Fibroblast of skin of left quadriceps (primary cell): ENCODE data around the gene GALNT3.

Experiments
- DNase-seq, 2 experiments: peaks; one replicate each; pipeline ENCODE4 v3.0.0-alpha.2; 2013; ENCODE audit warnings: low read depth in 2 of 2

The GALNT3 gene

GRCh38 chr2:165796129-165796528, 2.1 kb upstream of the GALNT3 start:
- no peak for DNase-seq

DNA sequence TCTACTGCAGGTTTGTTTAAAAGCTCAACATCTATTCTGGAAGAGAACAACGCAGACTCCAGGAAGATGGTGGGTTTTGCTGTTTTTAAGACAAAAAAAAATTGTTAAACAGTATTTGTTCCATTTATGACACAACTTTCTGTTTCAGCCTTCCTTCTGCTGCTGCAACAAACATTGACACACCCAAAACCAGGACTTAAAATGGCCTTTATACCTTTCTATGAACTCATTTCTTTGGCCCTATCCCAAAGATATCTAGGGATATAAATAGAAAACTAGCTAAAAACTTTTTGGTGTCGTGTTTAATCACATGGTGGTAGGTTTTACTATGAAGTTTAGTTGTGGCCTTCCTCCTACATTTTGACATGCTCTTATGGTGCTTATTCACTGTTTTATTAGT, 964 bp upstream of the GALNT3 start:
- no peak for DNase-seq

GRCh38 chr2:165794536-165794928, 485 bp upstream of the GALNT3 start:
- DNase-seq = no peak

DNA sequence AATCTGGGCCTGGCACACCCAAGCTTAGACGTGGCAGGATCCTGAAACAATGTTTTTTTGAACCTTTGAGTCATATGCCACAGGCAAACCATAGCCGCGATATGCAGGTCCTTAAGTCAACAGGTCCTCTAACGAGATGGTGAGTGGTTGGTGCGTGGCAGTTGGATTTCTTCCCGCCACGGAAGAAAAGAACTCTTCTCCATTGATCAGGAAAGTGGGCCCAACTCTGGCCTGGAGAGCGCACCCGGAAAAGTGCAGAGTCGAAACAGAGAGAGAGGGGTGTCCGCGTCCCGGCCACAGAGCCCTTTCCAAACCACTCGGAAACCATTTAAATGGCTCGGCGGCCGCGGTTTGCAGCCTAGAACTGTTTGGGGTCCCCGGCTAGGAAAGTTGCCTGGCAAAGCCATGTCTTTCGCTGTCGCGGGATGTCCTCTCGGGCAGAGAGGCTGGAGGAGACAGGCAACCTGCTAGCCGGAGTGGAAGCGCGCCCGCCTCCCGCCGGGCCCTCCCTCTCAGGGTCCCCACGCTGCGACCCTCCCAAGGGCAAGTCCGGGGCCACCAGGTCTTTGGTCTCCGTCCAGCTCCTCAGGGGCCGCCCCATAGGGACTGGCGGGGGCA, 777 bp downstream of the GALNT3 start:
- no peak for DNase-seq

DNA sequence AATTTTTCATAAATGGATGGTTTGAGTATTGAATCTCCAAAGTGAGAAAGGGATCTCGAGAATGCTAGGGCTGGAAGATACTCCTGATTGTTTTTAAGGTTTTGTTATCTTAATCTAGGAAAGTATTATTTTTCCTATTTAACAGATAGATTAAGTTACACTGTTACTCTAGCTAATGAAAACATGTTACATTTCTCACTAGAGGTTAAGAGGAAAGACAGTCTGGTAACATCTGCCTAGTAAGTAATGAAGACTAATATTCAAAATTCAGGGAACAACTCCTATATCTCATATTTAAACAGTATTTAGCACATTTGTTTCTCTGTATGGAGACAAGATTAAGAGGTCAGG, 2.0 kb downstream of the GALNT3 start:
- no peak for DNase-seq

DNA sequence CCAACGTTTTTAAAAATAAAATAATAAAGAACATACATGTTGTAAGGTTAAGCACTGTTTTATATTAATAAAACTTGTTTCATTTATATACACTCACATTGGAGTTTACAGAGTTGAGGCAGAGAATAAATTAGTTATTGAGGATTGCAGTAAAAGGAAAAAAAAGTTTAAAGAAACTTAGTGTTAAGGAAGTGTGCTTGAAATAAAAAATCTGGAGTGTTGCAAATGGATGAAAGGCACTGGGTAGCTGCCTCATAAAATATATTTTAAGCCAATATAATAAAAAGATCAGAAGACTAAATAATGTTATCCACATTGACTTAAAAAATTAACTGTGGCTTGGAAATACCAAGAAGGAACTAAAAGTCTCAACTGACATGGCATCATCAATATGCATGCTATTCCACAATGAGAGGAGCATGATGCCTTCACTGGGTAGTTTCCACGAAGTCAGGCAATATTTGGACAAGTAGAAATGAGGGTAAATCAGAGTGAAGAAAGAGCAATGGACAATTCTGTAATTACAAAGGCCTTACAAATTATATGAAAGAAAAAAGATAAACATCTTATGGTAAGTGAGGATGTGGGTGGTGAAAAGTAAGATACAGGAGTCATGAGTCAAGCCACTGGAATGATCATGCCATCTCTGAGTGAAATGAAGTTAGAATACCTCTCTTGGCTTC, 2.5 kb downstream of the GALNT3 start:
- DNase-seq = no peak

GRCh38 chr2:165790466-165790865, 3.6 kb downstream of the GALNT3 start:
- no peak for DNase-seq

DNA sequence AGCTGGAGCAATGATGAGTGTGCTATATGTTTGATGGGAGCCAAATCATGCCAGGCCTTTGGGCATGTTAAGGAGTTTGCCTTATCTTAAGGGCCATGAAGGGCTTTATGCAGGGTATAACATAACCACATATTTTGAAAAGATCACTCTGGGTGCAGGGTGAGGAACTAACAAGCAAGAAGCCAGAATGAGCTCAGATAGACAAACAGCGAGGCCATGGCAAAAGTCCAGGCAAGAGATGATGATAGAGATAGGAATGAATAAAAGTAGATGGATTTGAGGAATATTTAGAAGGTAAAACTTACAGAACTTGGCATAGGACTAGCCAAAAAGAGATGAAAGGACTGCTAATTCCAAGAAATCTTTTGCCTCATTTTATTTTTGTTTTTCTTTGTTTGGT, 6.7 kb downstream of the GALNT3 start:
- DNase-seq = no peak

- DNase-seq = no peak
Measured at GRCh38 chr2:165779706-165780105, 14.3 kb downstream of the GALNT3 start.

DNA sequence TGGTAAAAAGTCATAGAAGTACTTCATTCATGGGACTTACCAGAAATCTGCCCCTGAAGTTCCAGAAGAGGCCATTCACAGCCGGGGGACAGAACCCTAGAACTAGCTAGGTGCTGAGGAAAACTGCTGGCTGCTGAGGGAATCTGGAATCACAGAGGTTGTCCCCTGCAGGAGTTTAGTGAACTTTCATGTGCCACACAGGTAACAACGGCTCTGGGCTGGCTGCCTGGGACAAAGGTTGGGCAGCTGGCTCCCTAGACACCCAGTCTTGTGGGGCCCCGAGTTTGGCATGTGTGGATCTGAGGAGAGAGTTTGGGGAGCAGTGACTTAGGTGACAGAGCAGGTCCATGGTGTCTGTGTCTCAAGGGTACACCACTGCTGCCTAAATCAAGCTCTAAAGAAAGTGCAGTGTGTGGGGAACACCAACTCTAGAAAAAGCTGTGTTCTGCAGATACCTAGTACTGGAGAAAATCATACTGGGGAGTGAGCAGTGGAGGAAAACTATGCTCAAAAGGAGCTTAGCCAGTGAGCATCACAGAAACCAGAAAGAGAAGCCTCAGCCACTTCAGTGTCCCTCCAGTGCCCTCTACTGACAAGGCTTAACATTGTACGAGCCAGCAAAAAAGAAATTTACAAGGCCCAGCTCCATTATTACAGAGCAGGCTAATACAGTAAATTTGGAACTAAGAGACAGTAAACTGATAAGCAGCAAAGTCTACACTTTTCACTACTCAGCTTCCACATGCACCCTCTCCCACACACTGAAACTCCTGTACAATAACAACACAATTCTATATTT, 15.2 kb downstream of the GALNT3 start:
- DNase-seq = no peak

GRCh38 chr2:165778187-165778556, 15.9 kb downstream of the GALNT3 start:
- no peak for DNase-seq

- no peak for DNase-seq
Measured at GRCh38 chr2:165777522-165778186, 16.4 kb downstream of the GALNT3 start.

DNA sequence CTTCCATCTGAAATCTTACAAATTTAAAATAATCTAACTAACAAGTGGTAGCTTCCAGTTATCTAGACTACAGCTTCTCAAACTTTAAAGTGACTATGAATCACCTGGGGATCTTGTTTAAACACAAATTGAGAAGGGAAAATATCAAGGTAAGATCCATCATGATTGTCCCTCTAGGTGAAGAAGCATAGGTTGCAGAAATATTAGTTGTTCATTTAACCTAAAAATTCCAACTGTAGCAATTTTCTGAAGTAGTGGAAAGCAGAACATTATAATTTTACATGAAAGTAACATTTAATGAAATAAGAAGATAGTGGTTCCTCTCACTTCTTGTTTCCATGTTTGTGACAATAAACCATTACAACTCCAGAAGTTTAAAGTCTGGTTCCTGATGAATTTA, 17.3 kb downstream of the GALNT3 start:
- no peak for DNase-seq

DNA sequence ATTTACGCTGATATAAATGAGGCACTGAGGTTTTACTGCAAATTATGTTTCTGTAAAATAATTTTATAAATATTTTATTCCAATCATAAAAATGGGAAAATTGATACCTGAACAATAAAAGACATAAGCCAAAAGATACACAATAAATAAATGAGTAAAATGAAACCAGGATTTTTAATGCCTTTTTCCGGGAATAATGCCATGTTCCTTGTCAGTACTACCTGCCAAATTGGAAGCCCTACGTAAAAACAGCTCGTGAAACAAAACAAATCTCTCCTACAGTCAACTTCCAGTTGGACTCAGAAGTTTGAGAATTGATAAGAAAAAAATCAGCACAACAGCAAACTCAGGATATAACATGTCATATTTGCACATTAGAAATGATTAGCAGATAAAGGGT, 18.0 kb downstream of the GALNT3 start:
- no peak for DNase-seq

DNA sequence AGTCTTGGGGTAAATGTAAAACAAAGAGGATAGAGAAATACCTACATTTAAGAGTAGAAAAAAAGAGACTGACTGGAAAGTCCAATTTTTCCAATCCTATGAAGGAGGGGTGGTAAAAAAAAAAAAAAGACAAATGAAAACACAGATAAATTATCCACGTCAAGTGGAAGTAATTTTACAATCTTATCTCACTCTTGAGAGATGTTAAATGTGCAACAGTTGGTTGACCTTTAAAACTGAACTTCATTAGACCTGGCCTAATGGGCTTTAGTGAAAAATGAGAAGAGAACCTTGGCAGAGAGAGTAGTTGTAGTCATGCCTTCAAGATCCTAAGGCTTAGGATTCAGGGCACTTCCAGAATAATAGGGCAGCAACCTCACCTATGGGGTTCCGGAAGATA, 20.4 kb downstream of the GALNT3 start:
- no peak for DNase-seq

GRCh38 chr2:165772183-165772582, 21.9 kb downstream of the GALNT3 start:
- DNase-seq = no peak

GRCh38 chr2:165766326-165766927, 27.6 kb downstream of the GALNT3 start:
- DNase-seq = no peak

DNA sequence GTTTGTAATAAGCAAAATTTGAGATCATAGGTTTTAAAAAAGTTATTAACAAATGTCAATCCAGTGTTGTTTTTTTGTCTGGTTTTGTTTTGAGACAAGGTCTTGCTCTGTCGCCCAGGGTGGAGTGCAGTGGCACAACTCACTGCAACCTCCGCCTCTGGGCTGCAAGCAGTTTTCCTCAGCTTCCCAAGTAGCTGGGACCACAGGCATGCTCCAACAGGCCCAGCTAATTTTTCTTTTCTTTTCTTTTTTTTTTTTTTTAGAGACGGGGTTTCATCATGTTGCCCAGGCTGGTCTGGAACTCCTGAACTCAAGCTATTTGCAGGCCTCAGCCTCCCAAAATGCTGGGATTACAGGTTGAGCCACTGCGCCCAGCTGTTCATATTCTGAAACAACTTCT, 31.3 kb downstream of the GALNT3 start:
- DNase-seq = no peak

DNA sequence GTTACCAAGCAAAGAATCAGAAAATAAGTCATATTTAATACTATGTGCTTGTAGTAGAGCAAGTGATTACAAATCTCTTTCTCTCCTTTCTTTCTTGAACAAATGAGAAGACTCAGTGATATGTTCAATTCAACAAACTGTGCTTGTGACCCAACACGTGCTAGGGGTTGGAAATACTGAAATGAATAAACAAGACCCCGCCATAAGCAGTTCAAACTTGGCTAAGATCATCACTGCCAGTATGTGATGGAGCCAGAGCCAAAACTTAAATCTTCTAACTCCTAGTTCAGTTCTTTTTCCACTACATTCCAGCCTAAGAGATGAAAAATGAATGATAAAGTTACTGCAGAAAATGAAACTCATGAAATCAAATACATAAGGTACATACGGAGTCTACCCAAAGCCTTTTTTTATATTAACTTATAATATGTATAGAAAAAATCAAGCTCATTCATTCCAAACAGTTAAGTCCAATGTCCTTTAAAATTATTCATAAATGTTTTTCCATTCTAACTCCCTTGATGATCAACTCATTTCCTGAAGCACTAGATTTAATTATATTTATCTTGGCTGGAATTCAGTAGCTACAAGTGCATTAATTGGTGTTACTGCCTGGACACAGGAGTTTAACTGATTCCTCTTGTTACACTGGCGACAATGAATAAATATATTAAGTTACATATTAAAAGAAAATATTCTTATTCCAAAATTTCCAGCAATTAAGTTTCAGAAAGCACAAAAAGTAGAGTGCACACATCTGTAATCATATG, 36.0 kb downstream of the GALNT3 start:
- no peak for DNase-seq

GRCh38 chr2:165746501-165746900, 47.5 kb downstream of the GALNT3 start:
- no peak for DNase-seq

DNA sequence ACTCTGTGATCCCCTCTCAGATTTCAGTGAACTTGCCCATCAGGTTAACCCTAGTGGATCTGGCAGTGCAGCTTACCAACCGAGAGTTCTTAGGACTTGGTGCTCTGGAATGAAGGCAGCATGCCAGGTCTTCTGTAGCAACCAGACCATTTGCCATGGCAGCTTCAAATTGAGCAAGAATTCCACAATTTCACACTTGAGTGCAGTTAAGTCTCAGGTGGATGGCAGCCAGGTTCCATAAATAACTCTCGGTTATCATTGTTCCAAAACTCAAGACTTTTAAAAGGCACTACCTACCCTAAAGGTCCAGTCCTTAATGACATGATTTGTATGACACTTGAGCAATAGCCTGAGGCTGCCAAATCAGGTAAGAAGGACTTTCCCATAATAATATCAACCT, 48.1 kb downstream of the GALNT3 start:
- DNase-seq = no peak

DNA sequence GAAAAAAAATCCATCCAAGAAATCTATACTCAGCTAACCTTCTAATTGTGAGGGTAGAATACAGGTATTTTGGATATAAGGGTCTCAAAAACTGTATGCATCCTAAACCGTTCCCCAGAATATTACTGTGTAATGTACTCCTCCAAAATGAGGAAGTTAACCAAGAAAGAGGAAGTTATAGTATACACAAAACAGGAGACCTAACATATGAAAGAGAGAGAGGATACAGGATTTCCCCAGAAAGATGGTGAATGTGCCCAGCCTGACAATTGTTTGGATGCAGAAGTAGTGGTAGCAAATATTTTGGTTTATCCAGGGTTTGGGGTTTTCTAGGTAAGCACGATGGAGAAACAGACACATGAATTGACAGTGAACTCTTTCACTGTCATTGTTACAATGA, 50.6 kb downstream of the GALNT3 start:
- no peak for DNase-seq
